NCI-H526 treated with DMSO at 0.1 percent for 48 hours (cell line): ENCODE data around the gene MRGPRD.

Experiments
- DNase-seq: peaks from one replicate; lab custom pipeline; 2025; lab: John Stamatoyannopoulos, UW

The MRGPRD gene

DNA sequence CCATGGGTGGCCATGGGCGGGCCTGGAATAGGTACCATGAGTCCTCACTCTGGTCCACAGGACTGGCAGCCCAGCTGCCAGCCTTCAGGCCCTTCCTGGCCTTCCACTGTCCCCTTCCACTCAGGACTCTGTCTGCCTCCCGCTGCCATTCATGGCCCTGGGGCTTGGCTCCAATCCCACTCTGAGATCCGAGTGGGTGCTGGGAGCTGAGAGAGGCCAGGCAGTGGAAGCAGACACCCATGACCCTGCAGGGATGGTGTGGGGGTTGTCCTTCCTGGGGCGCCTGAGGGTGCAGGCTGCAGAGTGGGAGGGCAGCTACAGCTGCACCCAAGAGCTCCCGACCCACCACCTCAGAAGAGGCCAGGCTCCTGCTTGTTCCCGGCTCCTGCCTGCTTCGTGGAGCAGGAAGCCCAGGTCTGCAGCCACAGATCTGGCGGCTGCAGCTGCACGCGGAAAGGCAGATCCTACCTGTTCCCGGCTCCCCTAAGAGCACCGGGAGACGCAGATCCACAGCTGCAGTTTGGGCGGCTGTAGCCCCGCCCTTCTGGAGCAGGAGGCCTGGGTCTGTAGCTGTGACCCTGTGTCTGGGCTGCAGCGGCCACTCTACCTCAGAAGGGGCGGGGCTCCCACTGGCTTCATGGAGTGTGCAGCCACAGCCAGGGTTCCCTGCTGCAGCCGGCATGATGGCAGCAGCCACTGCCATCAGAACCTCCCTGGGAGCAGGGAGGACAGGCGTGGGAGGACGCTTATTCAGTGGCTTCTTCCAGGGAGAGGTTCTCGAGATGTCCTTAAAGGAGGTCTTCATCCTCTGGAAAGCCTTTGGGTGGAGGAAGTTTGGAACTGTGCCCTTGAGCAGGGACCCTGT, 49.6 kb downstream of the MRGPRD start:
- DNase-seq: no peak
